NCI-H510A (cell line): Measurements from ENCODE around the gene SDK1.
"Not testable (repeated sequence)": the region's sequence is repeated elsewhere in the genome, so short reads cannot be mapped to it uniquely, and the experiment has no call there.

Experiments
- DNase-seq: peaks from one replicate; lab custom pipeline; 2025; lab: John Stamatoyannopoulos, UW

Gene SDK1

GRCh38 chr7:4314316-4314715 lies 1013.3 kb downstream of the SDK1 start:
- DNase-seq = not testable (repeated sequence)
